Mesenchymal stem cell (in vitro differentiated cells and primary cell): Measurements from ENCODE around the gene KRT79.
A peak's percentile ranks its signal among the peaks of the same experiment; 100 is the strongest.

ENCODE experiments used
- DNase-seq: peaks from one replicate; pipeline ENCODE4 v3.0.0-alpha.2; 2013
- H2AFZ ChIP-seq: one replicate; pipeline ENCODE4 v1.6.1; 2013; ENCODE audit warnings: low read depth, mild to moderate bottlenecking, control low read depth, inconsistent platforms, low read length, moderate library complexity
- H2AK5ac ChIP-seq: 2 replicates; pipeline ENCODE4 v1.6.1; 2013; ENCODE audit warnings: low read length, moderate library complexity, mild to moderate bottlenecking, inconsistent platforms; ENCODE audit not compliant: severe bottlenecking
- H2BK120ac ChIP-seq: one replicate; pipeline ENCODE4 v1.6.1; 2013; ENCODE audit warnings: low read depth, mild to moderate bottlenecking, inconsistent platforms, low read length, moderate library complexity
- H2BK12ac ChIP-seq, 2 experiments: one replicate each; pipeline ENCODE4 v1.6.1; 2013; ENCODE audit warnings: inconsistent platforms in 2 of 2, low read length in 2 of 2, mild to moderate bottlenecking in 2 of 2, moderate library complexity in 2 of 2, control low read depth in 1 of 2
- H2BK15ac ChIP-seq: one replicate; pipeline ENCODE4 v1.6.1; 2013; ENCODE audit warnings: mild to moderate bottlenecking, low read depth, inconsistent platforms; ENCODE audit not compliant: poor library complexity, severe bottlenecking
- H2BK5ac ChIP-seq: 2 replicates; pipeline ENCODE4 v1.6.1; 2013; ENCODE audit warnings: low read depth, mild to moderate bottlenecking, low read length, control low read depth, inconsistent platforms; ENCODE audit not compliant: poor library complexity, severe bottlenecking
- H3K14ac ChIP-seq, 2 experiments: one replicate each; pipeline ENCODE4 v1.6.1; 2013; ENCODE audit warnings: inconsistent platforms in 2 of 2, low read length in 2 of 2, control low read depth in 1 of 2, mild to moderate bottlenecking in 1 of 2, moderate library complexity in 1 of 2
- H3K18ac ChIP-seq, 2 experiments: one replicate each; pipeline ENCODE4 v1.6.1; 2013; ENCODE audit warnings: inconsistent platforms in 2 of 2, low read length in 2 of 2, control low read depth in 1 of 2, low read depth in 1 of 2, mild to moderate bottlenecking in 1 of 2
- H3K23ac ChIP-seq, 2 experiments: one replicate each; pipeline ENCODE4 v1.6.1; 2013; ENCODE audit warnings: inconsistent platforms in 2 of 2, low read length in 2 of 2, mild to moderate bottlenecking in 2 of 2, moderate library complexity in 2 of 2, control low read depth in 1 of 2
- H3K27ac ChIP-seq: 2 replicates; pipeline ENCODE4 v1.5.1; 2013; ENCODE audit warnings: mild to moderate bottlenecking, moderate library complexity, low read length, control low read depth, inconsistent platforms; ENCODE audit not compliant: poor library complexity, severe bottlenecking
- H3K27me3 ChIP-seq, 2 experiments: 2 replicates each; pipeline versions ENCODE4 v1.6.1 to v1.7.0; 2013; ENCODE audit warnings: low read length in 2 of 2, mild to moderate bottlenecking in 2 of 2, moderate library complexity in 2 of 2, control low read depth in 1 of 2, inconsistent platforms in 1 of 2; ENCODE audit not compliant: control insufficient read depth in 1 of 2, insufficient read depth in 1 of 2
- H3K36me3 ChIP-seq, 2 experiments: 2 replicates each; pipeline versions ENCODE4 v1.6.1 to v1.7.0; 2013; ENCODE audit warnings: low read length in 2 of 2, control low read depth in 1 of 2, inconsistent platforms in 1 of 2, low read depth in 1 of 2, mild to moderate bottlenecking in 1 of 2; ENCODE audit not compliant: insufficient read depth in 2 of 2, control insufficient read depth in 1 of 2
- H3K4ac ChIP-seq, 2 experiments: one replicate each; pipeline ENCODE4 v1.6.1; 2013; ENCODE audit warnings: inconsistent platforms in 2 of 2, low read length in 2 of 2, mild to moderate bottlenecking in 2 of 2, moderate library complexity in 2 of 2, control low read depth in 1 of 2, low read depth in 1 of 2
- H3K4me1 ChIP-seq: 2 replicates; pipeline ENCODE4 v1.6.1; 2013; ENCODE audit warnings: low read depth, low read length, control low read depth; ENCODE audit not compliant: control insufficient read depth, insufficient read depth
- H3K4me2 ChIP-seq: 2 replicates; pipeline ENCODE4 v1.6.1; 2013; ENCODE audit warnings: low read length, mild to moderate bottlenecking, inconsistent platforms; ENCODE audit not compliant: poor library complexity, severe bottlenecking
- H3K4me3 ChIP-seq, 2 experiments: 2 replicates each; pipeline versions ENCODE4 v1.5.1 to v1.7.0; 2013; ENCODE audit warnings: low read length in 2 of 2, mild to moderate bottlenecking in 2 of 2, control low read depth in 1 of 2, low read depth in 1 of 2; ENCODE audit not compliant: insufficient read depth in 1 of 2
- H3K79me1 ChIP-seq: replicated peaks from 2 replicates; pipeline ENCODE4 v1.6.1; 2013; ENCODE audit warnings: mild to moderate bottlenecking, control low read depth, low read length, inconsistent platforms; ENCODE audit not compliant: poor library complexity, severe bottlenecking
- H3K9ac ChIP-seq: 2 replicates; pipeline ENCODE4 v1.7.0; 2013; ENCODE audit warnings: mild to moderate bottlenecking, low read length, moderate library complexity
- H3K9me3 ChIP-seq: 2 replicates; pipeline ENCODE4 v1.7.0; 2013; ENCODE audit warnings: mild to moderate bottlenecking, low read length; ENCODE audit not compliant: control insufficient read depth
- H4K8ac ChIP-seq: one replicate; pipeline ENCODE4 v1.6.1; 2013; ENCODE audit warnings: inconsistent platforms, mild to moderate bottlenecking, low read length, moderate library complexity
- H4K91ac ChIP-seq: one replicate; pipeline ENCODE4 v1.6.1; 2013; ENCODE audit warnings: mild to moderate bottlenecking, low read length, inconsistent platforms
- WGBS: methylation state at CpG from one replicate; pipeline ENCODE4 v1.1.7; 2013; ENCODE audit warnings: mixed read lengths; 5-methylcytosine and 5-hydroxymethylcytosine counted together

Gene KRT79

DNA sequence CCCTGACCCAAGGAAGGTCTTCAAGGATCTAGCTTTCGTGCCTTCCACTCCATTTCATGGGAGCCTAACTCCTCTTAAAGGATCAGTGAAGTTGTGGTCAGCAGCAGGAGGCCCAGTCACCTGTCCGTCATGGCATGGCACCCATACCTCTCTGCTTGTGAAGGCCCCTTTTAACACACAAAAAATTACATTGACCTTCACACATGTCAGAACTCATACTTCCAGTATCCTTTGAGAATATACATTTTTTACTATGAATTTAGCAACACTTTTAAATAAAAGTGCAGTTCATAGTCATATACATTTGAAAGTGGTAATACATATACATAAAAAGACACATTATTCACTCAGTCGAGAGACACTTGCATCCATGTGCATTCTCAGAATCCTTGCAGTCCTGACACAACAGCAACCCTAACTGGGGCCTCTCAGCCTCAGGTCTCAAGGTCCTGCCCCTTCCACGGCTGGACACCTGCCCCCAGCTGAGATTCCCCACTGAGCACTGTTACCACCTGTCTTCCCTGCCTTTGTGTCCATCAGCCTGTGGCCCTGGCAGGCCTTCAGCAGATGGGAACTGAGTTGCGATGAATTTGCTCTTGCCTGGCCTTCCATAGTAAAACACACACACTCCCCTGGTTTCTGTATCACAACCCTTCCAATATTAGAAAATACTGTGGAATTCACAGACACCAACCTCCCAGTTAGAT is 34.5 kb downstream of the KRT79 start:
- peaks cover 19 to 23% of the 10 kb centered on the region in 2 experiments for H3K27me3 ChIP-seq
- H3K79me1 ChIP-seq, result no peaks in the 10 kb centered on the region
- peaks cover 8% of the 10 kb centered on the region for H3K4me1 ChIP-seq
- H3K27ac ChIP-seq, result no peak overlapping the region
- H3K18ac ChIP-seq, result no peak overlapping the region
- H3K14ac ChIP-seq, result no peak overlapping the region
- H2BK5ac ChIP-seq, result no peak overlapping the region
- H3K4me3 ChIP-seq, result no peak overlapping the region
- H3K36me3 ChIP-seq, result no peaks in the 10 kb centered on the region
- no peak overlapping the region for H2BK12ac ChIP-seq
- WGBS, result 72% methylated on average over 5 of the region's 5 CpGs
- no peak for DNase-seq
- no peak overlapping the region for H3K4me2 ChIP-seq
- no peak overlapping the region for H3K4ac ChIP-seq
- no peak overlapping the region for H4K91ac ChIP-seq
- H3K9ac ChIP-seq, result no peak overlapping the region
- no peak overlapping the region for H2BK120ac ChIP-seq
- no peak overlapping the region for H4K8ac ChIP-seq
- H2AFZ ChIP-seq, result no peak overlapping the region
- H3K9me3 ChIP-seq, result no peaks in the 10 kb centered on the region
- no peak overlapping the region for H2BK15ac ChIP-seq
- no peak overlapping the region for H3K23ac ChIP-seq
- H2AK5ac ChIP-seq, result no peak overlapping the region

DNA sequence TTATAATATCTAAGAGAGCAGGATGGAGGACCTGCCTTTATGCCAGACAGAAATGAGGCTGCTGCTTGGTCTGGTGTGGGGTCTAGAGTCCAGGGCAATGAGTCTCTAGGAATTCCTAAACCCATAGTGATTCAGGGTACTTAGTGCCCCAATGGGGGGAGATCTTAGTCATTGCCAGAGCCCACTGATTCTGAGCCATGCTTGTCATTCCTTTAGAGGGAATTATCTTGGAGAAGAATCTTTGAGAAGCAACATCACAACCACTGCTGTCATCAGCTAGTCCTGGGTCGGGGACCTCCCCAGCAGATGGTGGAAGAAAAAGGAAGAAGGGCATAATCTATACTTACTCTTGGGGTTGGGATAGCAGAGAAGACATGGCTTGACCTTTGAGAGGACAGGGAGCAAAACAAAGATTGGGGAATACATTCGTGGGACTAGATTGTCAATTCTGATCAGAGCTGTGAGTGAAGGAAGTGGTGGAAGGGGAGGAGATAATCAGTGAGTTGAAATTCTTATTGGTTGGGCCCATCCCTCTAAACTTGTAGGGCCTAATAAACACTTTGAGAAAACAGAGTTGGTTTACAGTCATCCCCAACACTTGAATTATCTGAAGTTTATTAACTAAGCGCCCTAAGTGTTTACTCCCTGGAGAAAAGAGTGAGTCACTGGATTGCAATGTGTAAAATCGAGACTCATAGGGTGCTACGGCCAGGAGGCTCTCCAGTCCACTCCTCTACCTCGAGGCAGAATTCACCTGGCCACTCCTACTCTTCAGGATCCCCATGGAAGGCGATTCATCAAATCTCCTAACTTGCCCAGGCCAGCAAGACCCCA is 35.2 kb downstream of the KRT79 start:
- peak; percentile 5 for DNase-seq
- no peak overlapping the region for H3K14ac ChIP-seq
- H3K4ac ChIP-seq, result no peak overlapping the region
- no peaks in the 10 kb centered on the region for H3K79me1 ChIP-seq
- H3K27me3 ChIP-seq, result peaks cover 19 to 22% of the 10 kb centered on the region in 2 experiments
- no peak overlapping the region for H3K9ac ChIP-seq
- H3K4me1 ChIP-seq, result peaks cover 8% of the 10 kb centered on the region
- H3K27ac ChIP-seq, result no peak overlapping the region
- no peak overlapping the region for H4K8ac ChIP-seq
- no peak overlapping the region for H3K23ac ChIP-seq
- H3K36me3 ChIP-seq, result no peaks in the 10 kb centered on the region
- no peak overlapping the region for H2BK5ac ChIP-seq
- H3K4me3 ChIP-seq, result no peak overlapping the region
- H3K18ac ChIP-seq, result no peak overlapping the region
- no peak overlapping the region for H2AK5ac ChIP-seq
- no peak overlapping the region for H2BK15ac ChIP-seq
- H2BK120ac ChIP-seq, result no peak overlapping the region
- H3K9me3 ChIP-seq, result no peaks in the 10 kb centered on the region
- 41% methylated on average over 7 of the region's 7 CpGs for WGBS
- H3K4me2 ChIP-seq, result no peak overlapping the region
- H2BK12ac ChIP-seq, result no peak overlapping the region
- H2AFZ ChIP-seq, result no peak overlapping the region
- no peak overlapping the region for H4K91ac ChIP-seq

DNA sequence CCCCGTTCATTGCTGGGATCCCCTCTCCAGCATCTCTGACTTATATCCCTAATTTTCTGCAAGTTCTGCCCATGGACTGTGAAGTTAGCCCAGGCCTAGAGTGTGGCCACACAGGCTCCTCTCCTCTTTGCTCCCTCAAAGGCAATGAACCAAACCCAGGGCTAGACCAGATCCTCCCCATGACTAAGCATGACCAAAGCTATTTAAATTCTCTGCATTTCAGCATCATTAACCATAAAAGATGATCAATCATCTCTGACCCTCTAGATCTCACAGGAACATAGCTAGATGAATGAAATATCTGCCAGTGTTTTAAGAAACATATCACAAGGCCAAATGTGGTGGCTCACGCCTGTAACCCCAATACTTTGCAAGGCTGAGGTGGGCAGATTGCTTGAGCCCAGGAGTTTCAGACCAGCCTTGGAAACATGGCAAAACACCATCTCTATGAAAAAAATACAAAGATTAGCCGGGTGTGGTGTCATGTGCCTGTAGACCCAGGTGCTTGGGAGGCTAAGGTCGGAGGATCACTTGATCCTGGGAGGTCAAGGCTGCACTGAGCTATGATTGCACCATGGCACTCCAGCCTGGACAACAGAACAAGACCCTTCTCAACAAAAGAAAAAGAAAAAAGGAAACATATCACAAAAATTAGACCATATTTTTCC is 36.0 kb downstream of the KRT79 start:
- H2AFZ ChIP-seq, result no peak overlapping the region
- no peak overlapping the region for H3K4me2 ChIP-seq
- H3K27me3 ChIP-seq, result peaks cover 12 to 19% of the 10 kb centered on the region in 2 experiments
- H3K14ac ChIP-seq, result no peak overlapping the region
- no peak overlapping the region for H2BK12ac ChIP-seq
- H3K27ac ChIP-seq, result no peak overlapping the region
- DNase-seq, result no peak
- H3K4ac ChIP-seq, result no peak overlapping the region
- WGBS, result 89% methylated on average over 4 of the region's 4 CpGs
- peaks cover 8% of the 10 kb centered on the region for H3K4me1 ChIP-seq
- H3K9me3 ChIP-seq, result no peaks in the 10 kb centered on the region
- no peak overlapping the region for H2AK5ac ChIP-seq
- no peak overlapping the region for H2BK5ac ChIP-seq
- no peak overlapping the region for H3K23ac ChIP-seq
- H4K91ac ChIP-seq, result no peak overlapping the region
- no peak overlapping the region for H4K8ac ChIP-seq
- H3K79me1 ChIP-seq, result no peaks in the 10 kb centered on the region
- H2BK15ac ChIP-seq, result no peak overlapping the region
- H3K18ac ChIP-seq, result no peak overlapping the region
- H3K9ac ChIP-seq, result no peak overlapping the region
- H3K36me3 ChIP-seq, result no peaks in the 10 kb centered on the region
- no peak overlapping the region for H3K4me3 ChIP-seq
- no peak overlapping the region for H2BK120ac ChIP-seq

DNA sequence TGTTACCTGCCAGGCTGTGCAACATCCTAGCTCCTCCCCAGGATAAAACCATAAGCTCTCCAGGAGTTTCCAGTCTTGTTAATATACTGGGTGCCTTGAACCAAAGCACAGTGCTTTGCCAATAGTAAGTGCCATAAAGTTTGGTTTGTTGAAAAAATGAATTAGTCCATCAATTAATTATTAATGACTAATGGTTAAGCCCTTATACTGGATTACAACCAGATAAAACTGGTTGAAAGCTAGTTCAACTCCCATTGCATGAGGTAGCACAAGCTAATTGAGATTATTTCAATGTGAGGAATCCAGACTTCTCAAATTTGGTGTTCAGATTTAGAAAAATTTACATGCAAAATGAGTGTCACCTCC is 36.6 kb downstream of the KRT79 start:
- Histone ChIP-seq H3K27me3 (peaks cover 12 to 19% of the 10 kb centered on the region in 2 experiments), H2BK15ac (no peak overlapping the region), H3K23ac (no peak overlapping the region), H2BK5ac (no peak overlapping the region), H3K9ac (no peak overlapping the region), H3K79me1 (no peaks in the 10 kb centered on the region), H2BK12ac (no peak overlapping the region), H3K4me1 (peaks cover 8% of the 10 kb centered on the region), H2AK5ac (no peak overlapping the region), H4K91ac (no peak overlapping the region), H3K4me2 (no peak overlapping the region), H3K36me3 (no peaks in the 10 kb centered on the region), H3K4ac (no peak overlapping the region), H4K8ac (no peak overlapping the region), H3K9me3 (no peaks in the 10 kb centered on the region), H3K14ac (no peak overlapping the region), H3K27ac (no peak overlapping the region), H3K18ac (no peak overlapping the region), H3K4me3 (no peak overlapping the region), H2AFZ (no peak overlapping the region), H2BK120ac (no peak overlapping the region)
- DNase-seq, result no peak
